H9 (cell line): Measurements from ENCODE around the gene FYTTD1. TPM values are rescaled to one million over a fixed set of nuclear protein-coding genes. Genes with fewer than 3 reads are reported as not detected.

Source experiments
- DNase-seq: peaks from one replicate; pipeline ENCODE4 v3.0.0-alpha.2; 2017
- H2AFZ ChIP-seq: one replicate; pipeline ENCODE4 v1.6.1; 2013; ENCODE audit warnings: mild to moderate bottlenecking, low read length, control low read depth, moderate library complexity
- H2AK5ac ChIP-seq: 2 replicates; pipeline ENCODE4 v1.6.1; 2013; ENCODE audit warnings: low read length, control low read depth, mixed read lengths; ENCODE audit not compliant: insufficient read length
- H2BK120ac ChIP-seq: one replicate; pipeline ENCODE4 v1.6.1; 2013; ENCODE audit warnings: low read depth, mild to moderate bottlenecking, low read length, control low read depth, inconsistent platforms; ENCODE audit not compliant: poor library complexity, severe bottlenecking
- H2BK12ac ChIP-seq: 2 replicates; pipeline ENCODE4 v1.6.1; 2013; ENCODE audit warnings: low read length, control low read depth, mixed read lengths, low read depth; ENCODE audit not compliant: insufficient read length
- H2BK15ac ChIP-seq: 2 replicates; pipeline ENCODE4 v1.6.1; 2013; ENCODE audit warnings: low read depth, low read length, control low read depth
- H2BK20ac ChIP-seq: one replicate; pipeline ENCODE4 v1.6.1; 2013; ENCODE audit warnings: low read depth, mild to moderate bottlenecking, low read length, control low read depth, inconsistent platforms; ENCODE audit not compliant: poor library complexity, severe bottlenecking
- H2BK5ac ChIP-seq: 2 replicates; pipeline ENCODE4 v1.6.1; 2013; ENCODE audit warnings: low read length, control low read depth, mixed read lengths; ENCODE audit not compliant: insufficient read length
- H3K14ac ChIP-seq: 2 replicates; pipeline ENCODE4 v1.6.1; 2013; ENCODE audit warnings: low read length, control low read depth; ENCODE audit not compliant: insufficient read depth
- H3K18ac ChIP-seq: 2 replicates; pipeline ENCODE4 v1.6.1; 2013; ENCODE audit warnings: low read depth, mild to moderate bottlenecking, mixed read lengths, low read length, control low read depth; ENCODE audit not compliant: insufficient read length
- H3K23ac ChIP-seq: 2 replicates; pipeline ENCODE4 v1.6.1; 2013; ENCODE audit warnings: low read length, control low read depth, mixed read lengths, low read depth; ENCODE audit not compliant: insufficient read length
- H3K23me2 ChIP-seq: 2 replicates; pipeline ENCODE4 v1.6.1; 2013; ENCODE audit warnings: low read depth, mild to moderate bottlenecking, mixed read lengths, low read length, control low read depth; ENCODE audit not compliant: insufficient read length, poor library complexity, severe bottlenecking
- H3K27ac ChIP-seq: 2 replicates; pipeline ENCODE4 v1.5.1; 2013; ENCODE audit warnings: low read length, control low read depth, mixed read lengths, low read depth; ENCODE audit not compliant: insufficient read length
- H3K27me3 ChIP-seq: 2 replicates; pipeline ENCODE4 v1.6.1; 2013; ENCODE audit warnings: low read length, control low read depth, inconsistent platforms; ENCODE audit not compliant: insufficient read depth
- H3K4ac ChIP-seq: 2 replicates; pipeline ENCODE4 v1.6.1; 2013; ENCODE audit warnings: low read depth, mild to moderate bottlenecking, control low read depth, inconsistent platforms, low read length, moderate library complexity
- H3K4me1 ChIP-seq: 2 replicates; pipeline ENCODE4 v1.6.1; 2013; ENCODE audit warnings: low read length, control low read depth, inconsistent platforms; ENCODE audit not compliant: insufficient read depth
- H3K4me2 ChIP-seq: 2 replicates; pipeline ENCODE4 v1.6.1; 2013; ENCODE audit warnings: low read length, control low read depth, mixed read lengths; ENCODE audit not compliant: insufficient read length, insufficient read depth
- H3K56ac ChIP-seq: 2 replicates; pipeline ENCODE4 v1.6.1; 2013; ENCODE audit warnings: low read depth, mild to moderate bottlenecking, mixed read lengths, low read length, control low read depth; ENCODE audit not compliant: insufficient read length
- H3K79me1 ChIP-seq: 2 replicates; pipeline ENCODE4 v1.6.1; 2013; ENCODE audit warnings: low read depth, mild to moderate bottlenecking, moderate library complexity, low read length, control low read depth, inconsistent platforms; ENCODE audit not compliant: insufficient read depth, poor library complexity, severe bottlenecking
- H3K79me2 ChIP-seq: 2 replicates; pipeline ENCODE4 v1.6.1; 2013; ENCODE audit warnings: low read length, control low read depth, inconsistent platforms; ENCODE audit not compliant: insufficient read depth
- H3K9ac ChIP-seq: 2 replicates; pipeline ENCODE4 v1.6.1; 2013; ENCODE audit warnings: low read length, control low read depth, mixed read lengths; ENCODE audit not compliant: insufficient read length; ENCODE audit errors: extremely low read depth
- H3K9me3 ChIP-seq: one replicate; pipeline ENCODE4 v1.6.1; 2013; ENCODE audit warnings: low read depth, low read length, inconsistent platforms; ENCODE audit not compliant: control insufficient read depth
- H3T11ph ChIP-seq: one replicate; pipeline ENCODE4 v1.6.1; 2013; ENCODE audit warnings: mild to moderate bottlenecking, low read length, control low read depth, inconsistent platforms
- H4K20me1 ChIP-seq: one replicate; pipeline ENCODE4 v1.6.1; 2013; ENCODE audit not compliant: control insufficient read depth, insufficient read length, insufficient read depth
- H4K5ac ChIP-seq: 2 replicates; pipeline ENCODE4 v1.6.1; 2013; ENCODE audit warnings: low read depth, mild to moderate bottlenecking, mixed read lengths, low read length, control low read depth; ENCODE audit not compliant: insufficient read length
- H4K8ac ChIP-seq: replicated peaks from 2 replicates; pipeline ENCODE4 v1.6.1; 2013; ENCODE audit warnings: low read length, control low read depth, mixed read lengths, low read depth; ENCODE audit not compliant: insufficient read length
- H4K91ac ChIP-seq: 2 replicates; pipeline ENCODE4 v1.6.1; 2013; ENCODE audit warnings: low read depth, mild to moderate bottlenecking, moderate library complexity, mixed read lengths, low read length, control low read depth; ENCODE audit not compliant: insufficient read length
- H3K27ac Mint-ChIP-seq, 3 experiments: 2 replicates in 2 of 3; 3 replicates in 1 of 3; pipeline ENCODE4 v1.8.0; 2020 to 2021; ENCODE audit warnings: mixed read lengths in 3 of 3, mild to moderate bottlenecking in 1 of 3, moderate library complexity in 1 of 3
- H3K27me3 Mint-ChIP-seq: 2 replicates; pipeline ENCODE4 v1.8.0; 2021; ENCODE audit warnings: low read depth, mild to moderate bottlenecking, moderate library complexity, mixed read lengths
- H3K36me3 Mint-ChIP-seq, 3 experiments: 2 replicates in 2 of 3; 3 replicates in 1 of 3; pipeline ENCODE4 v1.8.0; 2020 to 2021; ENCODE audit warnings: low read depth in 3 of 3, mixed read lengths in 3 of 3; ENCODE audit not compliant: insufficient read depth in 1 of 3
- H3K4me1 Mint-ChIP-seq, 2 experiments: 2 replicates each; pipeline ENCODE4 v1.8.0; 2020; ENCODE audit warnings: mixed read lengths in 2 of 2
- H3K4me3 Mint-ChIP-seq, 2 experiments: 2 replicates in 1 of 2; 3 replicates in 1 of 2; pipeline ENCODE4 v1.8.0; 2020 to 2021; ENCODE audit warnings: mild to moderate bottlenecking in 2 of 2, mixed read lengths in 2 of 2, moderate library complexity in 1 of 2
- H3K9me3 Mint-ChIP-seq, 2 experiments: 2 replicates in 1 of 2; 3 replicates in 1 of 2; pipeline ENCODE4 v1.8.0; 2020; ENCODE audit warnings: mild to moderate bottlenecking in 2 of 2, mixed read lengths in 2 of 2, moderate library complexity in 1 of 2
- WGBS: extraction: QIAGEN DNeasy Blood & Tissue Kit; methylation state at CpG from one replicate; pipeline ENCODE4 v1.1.7; 2013; ENCODE audit warnings: missing lambda C conversion rate, low lambda C conversion rate, mixed read lengths; ENCODE audit not compliant: insufficient read length; ENCODE audit errors: extremely low coverage; 5-methylcytosine and 5-hydroxymethylcytosine counted together
- total RNA-seq: library from RNA; stranded (reverse); gene quantifications from 2 replicates; pipeline ENCODE4 v1.2.1, GENCODE V29; 2021
- TF ChIP-seq, protein P1 (sequence below): fragments of 200-600 bp; sonication (generic); conservative IDR thresholded peaks from 3 replicates; pipeline ENCODE4 v1.8.0; 2021; ENCODE audit warnings: antibody characterized with exemption, mild to moderate bottlenecking

FYTTD1 gene
- total RNA-seq, 1 experiment from 2014 or later = 19.4 TPM

DNA sequence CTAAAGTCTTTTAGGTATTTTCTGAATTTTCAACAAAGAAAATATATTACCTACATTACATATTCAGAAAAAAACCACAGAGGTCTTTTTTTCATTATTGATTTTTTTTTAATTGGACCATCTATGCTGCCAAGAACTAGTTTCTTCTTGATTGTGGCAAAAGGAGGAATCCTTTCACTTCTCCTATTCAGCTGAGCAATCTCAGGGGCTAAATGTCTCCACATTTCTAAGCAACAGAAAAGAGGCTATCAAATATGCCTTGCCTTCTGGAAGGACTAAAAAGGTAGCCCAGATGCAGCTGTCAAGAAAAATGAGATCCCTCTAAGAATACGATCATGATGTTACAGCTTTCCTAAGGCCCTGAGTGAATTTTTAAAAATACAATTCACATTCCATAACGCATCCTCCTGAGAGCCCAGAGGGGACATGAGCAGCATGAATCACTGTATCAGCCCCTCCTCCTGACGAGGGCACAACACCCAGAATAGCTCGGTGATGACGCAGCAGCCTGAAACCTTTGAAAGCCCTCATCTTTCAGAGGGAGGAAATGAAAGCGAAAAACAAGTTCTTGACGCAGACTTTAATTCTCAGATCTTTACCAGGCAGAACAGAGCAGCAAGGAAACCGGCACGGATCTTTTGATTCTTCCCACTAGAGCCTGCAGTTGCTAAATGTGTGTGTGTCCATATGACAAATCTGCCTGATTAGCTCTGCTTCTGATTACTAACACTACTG, 37.5 kb upstream of the FYTTD1 start:
- Histone ChIP-seq H3T11ph (no peak overlapping the region), H3K79me2 (no peaks in the 10 kb centered on the region), H2BK15ac (no peak overlapping the region), H3K18ac (no peak overlapping the region), H3K14ac (no peak overlapping the region), H3K9me3 (no peaks in the 10 kb centered on the region), H3K4ac (no peak overlapping the region), H3K56ac (no peak overlapping the region), H2BK12ac (no peak overlapping the region), H3K27ac (peak overlapping the region; percentile 72), H2AFZ (peak overlapping the region; percentile 73), H3K23me2 (no peaks in the 10 kb centered on the region), H4K5ac (no peak overlapping the region), H2AK5ac (no peak overlapping the region), H3K4me2 (peak overlapping the region; percentile 37), H4K91ac (no peak overlapping the region), H3K4me1 (peaks cover 2% of the 10 kb centered on the region; the same call in 1 of the 2 replicates), H3K9ac (no peak overlapping the region), H2BK5ac (no peak overlapping the region), H4K8ac (no peak overlapping the region), H3K79me1 (no peaks in the 10 kb centered on the region), H2BK120ac (peak overlapping the region; percentile 23), H2BK20ac (peak overlapping the region; percentile 93), H3K23ac (no peak overlapping the region), H4K20me1 (no peaks in the 10 kb centered on the region), H3K27me3 (no peaks in the 10 kb centered on the region)
- peaks cover 6 to 7% of the 10 kb centered on the region in 2 experiments for H3K4me1 Mint-ChIP-seq
- 0 out of 5 replicates have a peak overlapping the region, but pooled peaks of 1 of the 2 experiments have one; percentile 31 for H3K4me3 Mint-ChIP-seq
- TF ChIP-seq, protein P1, sequence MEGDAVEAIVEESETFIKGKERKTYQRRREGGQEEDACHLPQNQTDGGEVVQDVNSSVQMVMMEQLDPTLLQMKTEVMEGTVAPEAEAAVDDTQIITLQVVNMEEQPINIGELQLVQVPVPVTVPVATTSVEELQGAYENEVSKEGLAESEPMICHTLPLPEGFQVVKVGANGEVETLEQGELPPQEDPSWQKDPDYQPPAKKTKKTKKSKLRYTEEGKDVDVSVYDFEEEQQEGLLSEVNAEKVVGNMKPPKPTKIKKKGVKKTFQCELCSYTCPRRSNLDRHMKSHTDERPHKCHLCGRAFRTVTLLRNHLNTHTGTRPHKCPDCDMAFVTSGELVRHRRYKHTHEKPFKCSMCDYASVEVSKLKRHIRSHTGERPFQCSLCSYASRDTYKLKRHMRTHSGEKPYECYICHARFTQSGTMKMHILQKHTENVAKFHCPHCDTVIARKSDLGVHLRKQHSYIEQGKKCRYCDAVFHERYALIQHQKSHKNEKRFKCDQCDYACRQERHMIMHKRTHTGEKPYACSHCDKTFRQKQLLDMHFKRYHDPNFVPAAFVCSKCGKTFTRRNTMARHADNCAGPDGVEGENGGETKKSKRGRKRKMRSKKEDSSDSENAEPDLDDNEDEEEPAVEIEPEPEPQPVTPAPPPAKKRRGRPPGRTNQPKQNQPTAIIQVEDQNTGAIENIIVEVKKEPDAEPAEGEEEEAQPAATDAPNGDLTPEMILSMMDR = no peak
- DNase-seq = peak; percentile 75
- H3K27ac Mint-ChIP-seq = peak overlapping the region; percentile 78 to 92 (median 83); a peak in 6 of 7 replicates
- WGBS = no CpG with 5 or more reads among the region's 9 CpGs
- no peaks in the 10 kb centered on the region for H3K27me3 Mint-ChIP-seq
- peaks cover 4 to 14% (median 7%) of the 10 kb centered on the region in 3 experiments; a peak in 5 of 7 replicates for H3K36me3 Mint-ChIP-seq
- peaks cover 0 to 3% of the 10 kb centered on the region in 2 experiments; a peak in 1 of 5 replicates for H3K9me3 Mint-ChIP-seq
